Measurements from ENCODE around the gene ZFAND3.
"Not testable (repeated sequence)": the region's sequence is repeated elsewhere in the genome, so short reads cannot be mapped to it uniquely, and the experiment has no call there.

ZFAND3 gene

GRCh38 chr6:38103921-38104320 lies 284.4 kb downstream of the ZFAND3 start:
- no peak for DNase-seq

GRCh38 chr6:38105066-38105465 lies 285.5 kb downstream of the ZFAND3 start:
- DNase-seq, result no peak

- DNase-seq, result no peak
These were observed 287.5 kb downstream of the ZFAND3 start for GRCh38 chr6:38107073-38107472.

- no peak for DNase-seq
These were observed 291.0 kb downstream of the ZFAND3 start for GRCh38 chr6:38110481-38110971.

- no peak for DNase-seq
These were observed 292.7 kb downstream of the ZFAND3 start for GRCh38 chr6:38112181-38112580.

- DNase-seq, result no peak
These were observed 294.5 kb downstream of the ZFAND3 start for GRCh38 chr6:38113825-38114576.

GRCh38 chr6:38114976-38115625 lies 295.6 kb downstream of the ZFAND3 start:
- DNase-seq, result no peak

GRCh38 chr6:38115626-38116008 lies 296.1 kb downstream of the ZFAND3 start:
- no peak for DNase-seq

- DNase-seq, result no peak
These were observed 296.7 kb downstream of the ZFAND3 start for GRCh38 chr6:38116248-38116647.

- DNase-seq, result no peak
These were observed 297.8 kb downstream of the ZFAND3 start for GRCh38 chr6:38117281-38117680.

- DNase-seq, result no peak
These were observed 299.4 kb downstream of the ZFAND3 start for GRCh38 chr6:38118791-38119365.

- no peak for DNase-seq
These were observed 300.0 kb downstream of the ZFAND3 start for GRCh38 chr6:38119516-38119915.

GRCh38 chr6:38124224-38124926 lies 304.8 kb downstream of the ZFAND3 start:
- not testable (repeated sequence) for DNase-seq

- no peak for DNase-seq
These were observed 307.8 kb downstream of the ZFAND3 start for GRCh38 chr6:38127284-38127683.

- DNase-seq, result no peak
These were observed 312.0 kb downstream of the ZFAND3 start for GRCh38 chr6:38131527-38131965.

GRCh38 chr6:38133932-38134703 lies 314.6 kb downstream of the ZFAND3 start:
- no peak for DNase-seq

GRCh38 chr6:38134704-38135088 lies 315.2 kb downstream of the ZFAND3 start:
- no peak for DNase-seq

GRCh38 chr6:38136547-38136946 lies 317.0 kb downstream of the ZFAND3 start:
- no peak for DNase-seq

GRCh38 chr6:38137608-38138265 lies 318.2 kb downstream of the ZFAND3 start:
- DNase-seq, result no peak

GRCh38 chr6:38138374-38138773 lies 318.8 kb downstream of the ZFAND3 start:
- no peak for DNase-seq

- DNase-seq, result no peak
These were observed 321.6 kb downstream of the ZFAND3 start for GRCh38 chr6:38141085-38141484.

GRCh38 chr6:38141716-38142115 lies 322.2 kb downstream of the ZFAND3 start:
- DNase-seq, result no peak
